GOT3 (cell line): ENCODE measurements around the gene MIA.
"Not testable (repeated sequence)": the region's sequence is repeated elsewhere in the genome, so short reads cannot be mapped to it uniquely, and the experiment has no call there.

Experiments
- DNase-seq: peaks from one replicate; lab custom pipeline; 2025; ENCODE audit warnings: mixed read lengths; lab: John Stamatoyannopoulos, UW

The MIA gene

DNA sequence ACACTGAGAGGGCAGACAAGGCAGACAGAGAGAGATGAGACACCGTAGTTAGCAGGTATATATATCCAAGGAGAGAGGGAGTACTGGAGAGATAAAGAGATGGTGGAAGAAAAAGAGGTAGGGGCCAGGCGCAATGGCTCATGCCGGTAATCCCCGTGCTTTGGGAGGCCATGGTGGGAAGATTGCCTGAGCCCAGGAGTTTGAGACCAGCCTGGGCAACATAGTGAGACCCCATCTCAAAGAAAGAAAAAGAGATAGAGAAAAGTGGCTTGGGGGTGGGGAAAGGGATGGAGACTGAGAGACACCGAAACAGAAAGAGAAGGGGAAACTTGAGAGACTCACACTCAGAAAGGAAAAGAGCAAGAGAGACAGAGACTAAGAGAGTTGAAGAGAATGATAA lies 5.3 kb downstream of the MIA start:
- DNase-seq: no peak

DNA sequence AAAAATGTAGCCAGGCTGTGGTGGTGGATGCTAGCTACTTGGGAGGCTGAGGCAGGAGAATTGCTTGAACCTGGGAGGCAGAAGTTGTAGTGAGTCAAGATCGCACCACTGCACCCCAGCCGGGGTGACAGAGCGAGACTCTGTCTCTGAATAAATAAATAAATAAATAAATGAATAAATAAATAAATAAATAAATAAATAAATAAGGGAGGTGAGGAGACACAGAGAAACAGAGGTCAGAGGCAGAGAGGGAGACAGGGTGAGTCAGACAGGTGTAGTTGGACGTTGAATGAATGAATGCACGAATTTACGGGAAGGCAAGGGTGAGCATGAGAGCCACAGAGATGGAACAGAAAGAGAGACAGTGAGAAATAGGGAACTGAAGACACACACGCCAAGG lies 5.8 kb downstream of the MIA start:
- DNase-seq: no peak

DNA sequence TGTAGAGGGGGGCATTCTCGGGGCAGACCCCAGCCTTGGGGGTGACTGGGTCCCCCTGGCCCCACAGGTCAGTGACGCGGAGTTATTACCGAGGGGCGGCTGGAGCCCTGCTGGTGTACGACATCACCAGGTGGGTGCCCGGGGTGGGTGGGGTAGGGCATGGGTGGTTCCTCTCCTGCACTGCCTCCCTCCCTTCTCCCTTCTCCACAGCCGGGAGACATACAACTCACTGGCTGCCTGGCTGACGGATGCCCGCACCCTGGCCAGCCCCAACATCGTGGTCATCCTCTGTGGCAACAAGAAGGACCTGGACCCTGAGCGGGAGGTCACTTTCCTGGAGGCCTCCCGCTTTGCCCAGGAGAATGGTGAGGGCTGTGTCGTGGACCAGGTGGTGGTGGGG lies 8.4 kb downstream of the MIA start:
- DNase-seq: no peak

DNA sequence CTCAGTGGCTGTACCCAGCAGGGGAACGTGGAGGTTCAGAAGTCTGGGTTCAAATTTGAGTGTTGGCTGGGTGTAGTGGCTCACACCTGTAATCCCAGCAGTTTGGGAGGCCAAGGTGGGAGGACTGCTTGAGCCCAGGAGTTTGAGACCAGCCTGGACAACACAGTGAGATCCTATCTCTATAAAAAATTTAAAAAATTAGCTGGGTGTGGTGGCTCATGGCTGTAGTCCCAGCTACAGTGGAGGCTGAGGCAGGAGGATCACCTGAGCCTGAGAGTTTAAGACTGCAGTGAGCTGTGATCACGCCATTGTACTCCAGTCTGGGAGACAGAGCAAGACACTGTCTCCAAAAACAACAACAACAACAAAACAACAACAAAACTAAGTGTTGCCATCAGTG lies 8.8 kb downstream of the MIA start:
- DNase-seq: not testable (repeated sequence)

DNA sequence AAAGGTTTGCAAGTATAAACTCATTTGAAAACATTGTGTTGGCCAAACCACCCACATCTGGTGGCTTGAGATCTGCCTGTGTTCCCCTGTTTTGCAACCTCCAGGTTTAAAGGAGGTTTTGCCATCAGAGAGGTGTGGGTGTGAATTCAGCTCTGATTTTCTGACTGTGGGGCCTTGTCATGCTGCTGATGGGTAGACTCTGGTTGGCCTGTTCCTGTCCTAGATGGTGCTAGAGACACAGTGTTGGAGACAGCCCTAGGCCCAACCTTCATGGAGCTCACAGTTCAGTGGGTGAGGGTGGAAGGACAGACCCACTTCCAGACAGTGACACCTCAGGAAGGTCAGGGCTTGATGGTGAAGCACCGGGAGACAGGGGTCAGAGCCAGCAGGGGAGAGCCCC lies 10.2 kb downstream of the MIA start:
- DNase-seq: no peak

- DNase-seq: no peak
Measured at GRCh38 chr19:40786060-40787037, 11.0 kb downstream of the MIA start.

DNA sequence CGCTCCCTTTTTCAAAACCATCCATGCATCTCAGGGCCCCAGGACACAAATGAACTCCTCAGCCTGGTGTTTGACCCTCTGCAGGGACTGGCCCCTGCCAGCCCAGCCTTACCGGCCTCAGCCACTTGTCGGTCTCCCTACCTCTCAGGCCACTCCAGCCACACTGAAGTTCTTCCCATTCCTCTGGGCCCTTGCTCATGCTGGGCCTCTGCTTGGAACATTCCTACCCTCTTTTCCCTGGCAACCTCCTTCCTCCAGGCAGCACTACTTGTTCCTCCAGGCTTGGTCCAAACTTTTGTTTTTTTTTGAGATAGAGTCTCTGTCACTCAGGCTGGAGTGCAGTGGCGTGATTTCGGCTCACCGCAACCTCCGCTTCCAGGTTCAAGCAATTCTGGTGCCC lies 16.0 kb downstream of the MIA start:
- no peak for DNase-seq

DNA sequence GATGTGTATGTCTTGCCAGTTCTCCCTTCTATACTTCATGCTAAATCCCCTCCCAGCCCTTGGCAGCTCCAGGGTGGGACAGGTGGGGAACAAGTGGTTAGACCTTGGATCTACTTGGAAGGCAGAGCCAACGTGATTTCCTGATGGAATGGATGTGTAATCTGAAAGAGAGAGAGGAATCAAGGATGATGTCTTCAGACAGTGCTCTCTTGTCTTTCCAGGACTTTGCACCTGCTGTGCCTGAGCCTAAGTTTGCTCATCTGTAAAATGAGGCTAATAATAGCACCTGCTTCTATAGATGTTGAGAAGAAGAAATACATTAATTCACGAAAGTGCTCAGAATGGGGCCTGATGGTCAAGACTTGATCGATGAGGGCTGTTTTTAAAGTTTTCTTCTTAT lies 16.7 kb downstream of the MIA start:
- DNase-seq: no peak

DNA sequence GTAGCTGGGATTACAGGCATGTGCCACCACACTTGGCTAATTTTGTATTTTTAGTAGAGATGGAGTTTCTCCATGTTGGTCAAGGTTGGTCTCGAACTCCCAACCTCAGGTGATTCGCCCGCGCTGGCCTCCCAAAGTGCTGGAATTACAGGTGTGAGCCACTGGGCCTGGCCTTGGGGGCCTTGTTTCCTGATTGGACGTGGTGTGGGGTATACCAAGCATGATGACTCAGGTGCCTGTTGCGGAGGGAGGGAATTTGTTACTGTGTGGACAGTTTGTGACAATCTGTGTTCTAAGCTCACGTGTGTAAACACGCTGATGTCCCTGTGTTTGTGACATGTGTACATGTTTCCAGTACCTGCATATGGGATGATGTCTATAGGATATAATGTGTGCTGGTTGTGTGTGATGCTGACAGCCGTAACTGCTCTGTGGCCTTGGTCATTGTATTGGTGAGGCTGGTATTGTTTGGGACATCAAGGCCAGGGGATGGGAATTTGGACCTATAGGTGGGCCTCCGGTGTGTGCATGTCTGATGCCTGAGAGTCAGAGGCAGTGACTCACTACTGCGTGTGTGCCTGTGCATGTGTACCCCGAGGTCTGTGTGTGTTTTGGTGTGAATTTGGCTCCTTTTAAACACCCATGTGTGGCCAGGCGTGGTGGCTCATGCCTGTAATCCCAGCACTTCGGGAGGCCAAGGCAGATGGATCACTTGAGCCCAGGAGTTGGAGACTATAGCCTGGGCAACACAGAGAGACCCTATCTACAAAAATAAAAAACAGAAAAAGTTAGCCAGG lies 22.0 kb downstream of the MIA start:
- no peak for DNase-seq

GRCh38 chr19:40797963-40798682 lies 22.8 kb downstream of the MIA start:
- no peak for DNase-seq

GRCh38 chr19:40798683-40799557 lies 23.6 kb downstream of the MIA start, which contains the start of gene EGLN2:
Gene EGLN2, plus strand, starts transcription at chr19:40799191. Its CDS starts 1,382 bp downstream, at chr19:40800573.
- DNase-seq: peak; percentile 97

DNA sequence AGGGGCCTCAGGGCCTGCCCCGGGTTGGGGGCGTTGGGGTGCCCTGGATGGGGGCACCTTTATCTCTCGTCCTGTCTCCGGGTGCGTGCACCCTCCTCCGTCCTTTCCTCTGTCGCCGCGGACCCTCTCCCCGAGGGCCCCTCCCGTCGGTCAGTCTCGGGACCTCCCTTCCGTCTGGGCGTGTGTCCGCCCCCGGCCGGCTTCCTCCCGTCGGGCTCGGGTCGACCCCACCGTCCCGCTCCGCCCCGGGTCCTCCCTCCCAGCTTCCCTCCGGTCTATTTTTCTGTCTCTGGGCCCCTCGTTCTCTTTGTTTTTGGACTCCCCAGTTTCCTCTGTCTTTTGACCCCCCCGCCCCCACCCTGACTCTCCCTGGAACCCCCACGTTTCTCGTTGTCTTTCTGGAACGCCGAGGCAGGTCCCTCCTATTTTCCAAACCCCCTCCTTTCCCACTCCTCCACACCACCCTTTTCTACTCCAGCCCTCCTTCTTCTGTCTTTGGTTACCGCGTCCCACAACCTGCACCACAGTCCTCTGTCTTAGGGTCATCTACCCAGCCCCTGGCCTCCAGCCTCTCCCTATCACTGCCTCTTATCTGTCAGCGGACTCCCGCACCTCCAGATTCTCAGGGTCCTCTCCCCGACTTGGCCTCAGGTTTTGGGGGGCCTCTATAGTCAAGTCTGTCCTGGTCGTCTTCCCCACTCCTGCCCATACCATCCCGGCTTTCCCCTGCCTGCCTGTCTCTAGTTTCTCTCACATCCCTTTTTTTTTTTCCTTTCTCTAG lies 24.4 kb downstream of the MIA start:
- DNase-seq: no peak

- no peak for DNase-seq
Measured at GRCh38 chr19:40800339-40800996, 25.1 kb downstream of the MIA start.

DNA sequence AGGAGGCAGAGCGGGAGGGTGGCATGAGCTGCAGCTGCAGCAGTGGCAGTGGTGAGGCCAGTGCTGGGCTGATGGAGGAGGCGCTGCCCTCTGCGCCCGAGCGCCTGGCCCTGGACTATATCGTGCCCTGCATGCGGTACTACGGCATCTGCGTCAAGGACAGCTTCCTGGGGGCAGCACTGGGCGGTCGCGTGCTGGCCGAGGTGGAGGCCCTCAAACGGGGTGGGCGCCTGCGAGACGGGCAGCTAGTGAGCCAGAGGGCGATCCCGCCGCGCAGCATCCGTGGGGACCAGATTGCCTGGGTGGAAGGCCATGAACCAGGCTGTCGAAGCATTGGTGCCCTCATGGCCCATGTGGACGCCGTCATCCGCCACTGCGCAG lies 25.7 kb downstream of the MIA start:
- no peak for DNase-seq

DNA sequence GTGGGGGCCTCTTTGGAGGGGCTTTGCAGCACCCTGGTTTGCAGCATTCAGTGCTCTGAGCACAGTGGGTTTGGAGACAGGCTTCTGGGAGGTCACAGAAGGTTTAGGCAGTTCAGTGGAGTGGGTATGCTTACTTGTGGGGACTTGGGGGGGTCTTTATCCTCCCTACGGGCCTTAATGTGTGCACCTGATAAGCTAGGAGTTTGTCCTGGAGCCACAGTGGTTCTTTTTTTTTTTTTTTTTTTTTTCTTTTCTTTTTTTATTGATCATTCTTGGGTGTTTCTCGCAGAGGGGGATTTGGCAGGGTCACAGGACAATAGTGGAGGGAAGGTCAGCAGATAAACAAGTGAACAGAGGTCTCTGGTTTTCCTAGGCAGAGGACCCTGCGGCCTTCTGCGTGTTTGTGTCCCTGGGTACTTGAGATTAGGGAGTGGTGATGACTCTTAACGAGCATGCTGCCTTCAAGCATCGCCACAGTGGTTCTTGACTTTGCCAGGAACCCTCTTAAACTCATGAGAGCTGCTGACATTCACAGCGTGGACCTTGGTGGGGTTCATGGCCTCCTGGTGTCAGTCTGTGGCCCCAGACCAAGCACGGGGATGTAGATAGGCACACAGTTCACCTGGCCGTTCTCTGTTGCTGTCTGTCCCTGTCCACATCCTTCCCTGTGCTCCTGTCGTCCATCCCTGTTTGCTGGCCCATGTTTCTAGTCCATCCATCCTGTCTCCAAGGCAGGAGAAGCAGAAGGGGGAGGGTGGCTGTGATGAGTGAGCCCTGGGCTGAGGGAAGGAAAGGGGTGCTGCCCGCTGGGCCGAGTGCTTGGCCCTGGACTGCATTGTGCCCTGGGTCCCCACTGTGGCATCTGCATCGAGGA lies 26.3 kb downstream of the MIA start:
- DNase-seq: no peak

- no peak for DNase-seq
Measured at GRCh38 chr19:40802300-40803169, 27.2 kb downstream of the MIA start.

DNA sequence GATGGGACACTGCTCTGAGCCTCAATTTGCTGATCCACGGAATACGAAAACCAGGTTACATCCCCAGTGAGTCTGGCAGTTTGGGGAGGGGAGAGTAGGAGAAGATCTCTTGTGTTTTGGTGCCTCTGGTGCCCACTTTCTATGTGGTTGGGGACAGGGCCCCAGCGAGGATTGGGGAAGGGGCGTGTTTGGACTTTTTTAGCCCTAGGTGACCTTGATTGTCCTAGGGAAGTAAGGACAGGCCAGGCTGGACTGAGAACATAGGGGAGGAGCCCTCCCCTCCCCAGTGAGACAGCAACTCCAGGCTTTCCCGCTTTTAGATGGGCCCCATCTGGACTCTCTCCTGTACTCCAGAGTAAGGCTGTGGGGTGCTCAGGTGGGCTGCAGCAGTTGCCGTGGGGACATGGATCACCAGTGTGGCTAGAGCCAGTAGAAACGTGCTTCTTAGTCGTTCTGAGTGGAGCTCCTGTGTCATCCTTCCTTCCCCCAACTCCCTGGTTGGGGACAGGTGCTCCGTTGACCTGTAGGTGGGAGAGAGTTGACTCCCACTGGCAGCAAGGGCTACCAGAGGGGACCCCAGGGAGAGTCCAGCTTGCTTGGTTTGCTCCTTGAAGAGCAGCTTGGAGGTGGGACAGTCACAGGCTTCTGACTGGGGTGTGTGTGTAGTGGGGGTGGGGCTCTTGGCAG lies 28.0 kb downstream of the MIA start:
- DNase-seq: no peak
